SK-N-SH (cell line): ENCODE data around the gene MRPL27. TPM values are rescaled to one million over a fixed set of nuclear protein-coding genes. Genes with fewer than 3 reads are reported as not detected.

Experiments
- polyA plus RNA-seq, 3 experiments: library from polyadenylated mRNA; depleted of rRNA; stranded (reverse); fragments of >200 nt; gene quantifications; 2 replicates each; pipeline ENCODE4 v1.2.3, GENCODE V29; 2012
- small RNA-seq, 7 experiments: library from RNA; depleted of rRNA; stranded (forward); fragments of <200 nt; gene quantifications; one replicate each; pipeline ENCODE3, GENCODE V24; 2012

Gene MRPL27
- polyA plus RNA-seq, 1 of the 3 experiments (the other 2 are of a cell fraction), result 266 TPM

Small RNAs within 50 kb of the gene (small RNA-seq; reads per million reads assigned to genes)
- gene RF00019, result 0 reads per million in 7 experiments

Other genes with a start within 250 kb of the MRPL27 start
- gene SAMD14, start 243.0 kb downstream of the MRPL27 start, polyA plus RNA-seq (2012; rRNA removed), result 2.8 and 3.4 TPM in 2 replicates
- gene PPP1R9B, start 222.5 kb downstream of the MRPL27 start, polyA plus RNA-seq (2012; rRNA removed), result 26.9 and 35.2 TPM in 2 replicates
- 0.29 TPM in 1 of 2 replicates, not detected in the other for gene SGCA, start 207.2 kb downstream of the MRPL27 start, polyA plus RNA-seq (2012; rRNA removed)
- 265 and 1,461 TPM in 2 replicates for gene COL1A1, start 171.6 kb downstream of the MRPL27 start, polyA plus RNA-seq (2012; rRNA removed)
- gene TMEM92, start 98.7 kb downstream of the MRPL27 start, polyA plus RNA-seq (2012; rRNA removed), result 0.28 and 0.46 TPM in 2 replicates
- gene XYLT2, start 27.1 kb downstream of the MRPL27 start, polyA plus RNA-seq (2012; rRNA removed), result 26.5 and 28.4 TPM in 2 replicates
- gene EME1, start within 50 bp of the MRPL27 start, polyA plus RNA-seq (2012; rRNA removed), result 16.9 and 21.5 TPM in 2 replicates
- gene LRRC59, start 24.3 kb upstream of the MRPL27 start, polyA plus RNA-seq (2012; rRNA removed), result 122 and 137 TPM in 2 replicates
- gene ACSF2, start 53.0 kb upstream of the MRPL27 start, polyA plus RNA-seq (2012; rRNA removed), result 46.6 and 49.5 TPM in 2 replicates
- not detected in 2 replicates for gene CHAD, start 95.7 kb upstream of the MRPL27 start, polyA plus RNA-seq (2012; rRNA removed)
- 44.7 and 58.9 TPM in 2 replicates for gene RSAD1, start 105.7 kb upstream of the MRPL27 start, polyA plus RNA-seq (2012; rRNA removed)
- 2.4 and 4.4 TPM in 2 replicates for gene MYCBPAP, start 135.3 kb upstream of the MRPL27 start, polyA plus RNA-seq (2012; rRNA removed)
- gene EPN3, start 159.6 kb upstream of the MRPL27 start, polyA plus RNA-seq (2012; rRNA removed), result 0.05 and 0.06 TPM in 2 replicates
- 92.0 and 106 TPM in 2 replicates for gene SPATA20, start 174.0 kb upstream of the MRPL27 start, polyA plus RNA-seq (2012; rRNA removed)
- gene CACNA1G, start 187.5 kb upstream of the MRPL27 start, polyA plus RNA-seq (2012; rRNA removed), result 0.15 and 0.21 TPM in 2 replicates